ENCODE measurements around the gene BCL2L1. TPM values are rescaled to one million over a fixed set of nuclear protein-coding genes. Genes with fewer than 3 reads are reported as not detected.
A peak's percentile ranks its signal among the peaks of the same experiment; 100 is the strongest.
"Not testable (repeated sequence)": the region's sequence is repeated elsewhere in the genome, so short reads cannot be mapped to it uniquely, and the experiment has no call there.

The BCL2L1 gene
- total and polyA plus RNA-seq, 2 donors (not counting 1 experiment from before 2014, with no cell fraction given), result 61.8 to 77.1 TPM

GRCh38 chr20:31747640-31748039, 25.0 kb upstream of the BCL2L1 start:
- TF ChIP-seq, protein P1, sequence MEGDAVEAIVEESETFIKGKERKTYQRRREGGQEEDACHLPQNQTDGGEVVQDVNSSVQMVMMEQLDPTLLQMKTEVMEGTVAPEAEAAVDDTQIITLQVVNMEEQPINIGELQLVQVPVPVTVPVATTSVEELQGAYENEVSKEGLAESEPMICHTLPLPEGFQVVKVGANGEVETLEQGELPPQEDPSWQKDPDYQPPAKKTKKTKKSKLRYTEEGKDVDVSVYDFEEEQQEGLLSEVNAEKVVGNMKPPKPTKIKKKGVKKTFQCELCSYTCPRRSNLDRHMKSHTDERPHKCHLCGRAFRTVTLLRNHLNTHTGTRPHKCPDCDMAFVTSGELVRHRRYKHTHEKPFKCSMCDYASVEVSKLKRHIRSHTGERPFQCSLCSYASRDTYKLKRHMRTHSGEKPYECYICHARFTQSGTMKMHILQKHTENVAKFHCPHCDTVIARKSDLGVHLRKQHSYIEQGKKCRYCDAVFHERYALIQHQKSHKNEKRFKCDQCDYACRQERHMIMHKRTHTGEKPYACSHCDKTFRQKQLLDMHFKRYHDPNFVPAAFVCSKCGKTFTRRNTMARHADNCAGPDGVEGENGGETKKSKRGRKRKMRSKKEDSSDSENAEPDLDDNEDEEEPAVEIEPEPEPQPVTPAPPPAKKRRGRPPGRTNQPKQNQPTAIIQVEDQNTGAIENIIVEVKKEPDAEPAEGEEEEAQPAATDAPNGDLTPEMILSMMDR (conservative IDR thresholded peaks at IDR 0.05 in 1 of 2, IDR thresholded peaks at IDR 0.05 in 1 of 2; ENCODE audit: low read depth in 1 of 2, low read length in 2 of 2), result no peak
- TF ChIP-seq EZH2 (IDR thresholded peaks at IDR 0.05; ENCODE audit: low read length, missing control alignments), result no peak
- Histone ChIP-seq H3K9me3 (ENCODE audit: control insufficient read depth, insufficient read depth, low read depth, low read length) (no peaks in the 10 kb centered on the region), H3K36me3 (ENCODE audit: control insufficient read depth, insufficient read depth, low read length) (peaks cover 2% of the 10 kb centered on the region), H3K4me2 (ENCODE audit: extremely low read depth, insufficient read depth, low read length) (peak overlapping the region; percentile 82), H4K20me1 (ENCODE audit: control insufficient read depth, extremely low read depth, insufficient read depth, low read length) (no peaks in the 10 kb centered on the region), H3K79me2 (ENCODE audit: control insufficient read depth, insufficient read depth, low read length) (peaks cover 90% of the 10 kb centered on the region), H3K4me3 (replicated peaks in 1 of 4; ENCODE audit: control extremely low read depth in 1 of 4, insufficient read depth in 1 of 4, low read depth in 3 of 4, low read length in 4 of 4) (peak overlapping the region in 3 of 4 experiments; percentile 8 to 20 (median 14)), H3K27me3 (ENCODE audit: control insufficient read depth, insufficient read depth, low read length) (no peaks in the 10 kb centered on the region), H3K27ac (ENCODE audit: insufficient read depth, low read length) (peak overlapping the region; percentile 71), H3K9ac (ENCODE audit: insufficient read depth, low read length) (peak overlapping the region; percentile 33), H2AFZ (ENCODE audit: low read length) (peak overlapping the region; percentile 32), H3K4me1 (ENCODE audit: control insufficient read depth, extremely low read depth, insufficient read depth, low read length) (peaks cover 7% of the 10 kb centered on the region)
- DNase-seq (ENCODE audit: low read depth in 2 of 2), result peak in 1 of 2 donors; percentile 88

GRCh38 chr20:31747028-31747427, 24.4 kb upstream of the BCL2L1 start:
- DNase-seq (ENCODE audit: low read depth in 2 of 2); H3K4me1 ChIP-seq (ENCODE audit: control insufficient read depth, extremely low read depth, insufficient read depth, low read length); H3K9me3 ChIP-seq (ENCODE audit: control insufficient read depth, insufficient read depth, low read depth, low read length); H2AFZ ChIP-seq (ENCODE audit: low read length); H3K27me3 ChIP-seq (ENCODE audit: control insufficient read depth, insufficient read depth, low read length); H3K4me3 ChIP-seq (replicated peaks in 1 of 4; ENCODE audit: control extremely low read depth in 1 of 4, insufficient read depth in 1 of 4, low read depth in 3 of 4, low read length in 4 of 4); H3K36me3 ChIP-seq (ENCODE audit: control insufficient read depth, insufficient read depth, low read length); H3K4me2 ChIP-seq (ENCODE audit: extremely low read depth, insufficient read depth, low read length); H3K9ac ChIP-seq (ENCODE audit: insufficient read depth, low read length); H4K20me1 ChIP-seq (ENCODE audit: control insufficient read depth, extremely low read depth, insufficient read depth, low read length): not testable (repeated sequence)
- H3K79me2 ChIP-seq (ENCODE audit: control insufficient read depth, insufficient read depth, low read length), result peaks cover 90% of the 10 kb centered on the region
- H3K27ac ChIP-seq (ENCODE audit: insufficient read depth, low read length), result peak overlapping the region; percentile 41

GRCh38 chr20:31746068-31746878, 23.6 kb upstream of the BCL2L1 start:
- no peak for TF ChIP-seq EZH2 (IDR thresholded peaks at IDR 0.05; ENCODE audit: low read length, missing control alignments)
- TF ChIP-seq, protein P1 (conservative IDR thresholded peaks at IDR 0.05 in 1 of 2, IDR thresholded peaks at IDR 0.05 in 1 of 2; ENCODE audit: low read depth in 1 of 2, low read length in 2 of 2), result no peak
- Histone ChIP-seq H3K4me3 (replicated peaks in 1 of 4; ENCODE audit: control extremely low read depth in 1 of 4, insufficient read depth in 1 of 4, low read depth in 3 of 4, low read length in 4 of 4) (no peak overlapping the region), H2AFZ (ENCODE audit: low read length) (no peak overlapping the region)

More at GRCh38 chr20:31746068-31746878, 23.6 kb upstream of the BCL2L1 start:
- Histone ChIP-seq H3K36me3 (ENCODE audit: control insufficient read depth, insufficient read depth, low read length) (peaks cover 2% of the 10 kb centered on the region), H3K4me1 (ENCODE audit: control insufficient read depth, extremely low read depth, insufficient read depth, low read length) (peaks cover 5% of the 10 kb centered on the region), H3K9ac (ENCODE audit: insufficient read depth, low read length) (no peak overlapping the region), H4K20me1 (ENCODE audit: control insufficient read depth, extremely low read depth, insufficient read depth, low read length) (no peaks in the 10 kb centered on the region), H3K4me2 (ENCODE audit: extremely low read depth, insufficient read depth, low read length) (peak overlapping the region; percentile 50), H3K27me3 (ENCODE audit: control insufficient read depth, insufficient read depth, low read length) (no peaks in the 10 kb centered on the region), H3K9me3 (ENCODE audit: control insufficient read depth, insufficient read depth, low read depth, low read length) (no peaks in the 10 kb centered on the region), H3K79me2 (ENCODE audit: control insufficient read depth, insufficient read depth, low read length) (peaks cover 89% of the 10 kb centered on the region), H3K27ac (ENCODE audit: insufficient read depth, low read length) (peak overlapping the region; percentile 41)
- no peak for DNase-seq (ENCODE audit: low read depth in 2 of 2)
